ENCODE data around the gene ST8SIA1.

The ST8SIA1 gene

GRCh38 chr12:22211128-22211527, 123.4 kb downstream of the ST8SIA1 start:
- H3K27me3 ChIP-seq (ENCODE audit: control insufficient read depth, low read length): no peaks in the 10 kb centered on the region
- no peaks in the 10 kb centered on the region for H3K4me1 ChIP-seq (ENCODE audit: control insufficient read depth, low read length)
- H3K27ac ChIP-seq (ENCODE audit: low read depth, low read length): no peak overlapping the region
- no peaks in the 10 kb centered on the region for H4K20me1 ChIP-seq (ENCODE audit: control insufficient read depth, insufficient read depth, low read depth, low read length)
- no peaks in the 10 kb centered on the region for H3F3A ChIP-seq (ENCODE audit: control insufficient read depth, insufficient read depth)
- H3K9me3 ChIP-seq (ENCODE audit: control insufficient read depth, insufficient read depth, low read length): no peaks in the 10 kb centered on the region
- no peak overlapping the region for H3K4me3 ChIP-seq (ENCODE audit: low read length)
- no peak for TF ChIP-seq EZH2phosphoT487 (IDR thresholded peaks at IDR 0.05; ENCODE audit: borderline replicate concordance, low read length)
- TF ChIP-seq, protein P1, sequence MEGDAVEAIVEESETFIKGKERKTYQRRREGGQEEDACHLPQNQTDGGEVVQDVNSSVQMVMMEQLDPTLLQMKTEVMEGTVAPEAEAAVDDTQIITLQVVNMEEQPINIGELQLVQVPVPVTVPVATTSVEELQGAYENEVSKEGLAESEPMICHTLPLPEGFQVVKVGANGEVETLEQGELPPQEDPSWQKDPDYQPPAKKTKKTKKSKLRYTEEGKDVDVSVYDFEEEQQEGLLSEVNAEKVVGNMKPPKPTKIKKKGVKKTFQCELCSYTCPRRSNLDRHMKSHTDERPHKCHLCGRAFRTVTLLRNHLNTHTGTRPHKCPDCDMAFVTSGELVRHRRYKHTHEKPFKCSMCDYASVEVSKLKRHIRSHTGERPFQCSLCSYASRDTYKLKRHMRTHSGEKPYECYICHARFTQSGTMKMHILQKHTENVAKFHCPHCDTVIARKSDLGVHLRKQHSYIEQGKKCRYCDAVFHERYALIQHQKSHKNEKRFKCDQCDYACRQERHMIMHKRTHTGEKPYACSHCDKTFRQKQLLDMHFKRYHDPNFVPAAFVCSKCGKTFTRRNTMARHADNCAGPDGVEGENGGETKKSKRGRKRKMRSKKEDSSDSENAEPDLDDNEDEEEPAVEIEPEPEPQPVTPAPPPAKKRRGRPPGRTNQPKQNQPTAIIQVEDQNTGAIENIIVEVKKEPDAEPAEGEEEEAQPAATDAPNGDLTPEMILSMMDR (IDR thresholded peaks at IDR 0.05; ENCODE audit: low read depth, low read length, poor library complexity, severe bottlenecking): no peak
- no peaks in the 10 kb centered on the region for H3K36me3 ChIP-seq (ENCODE audit: control insufficient read depth, low read length)
- no peaks in the 10 kb centered on the region for H3K79me2 ChIP-seq (ENCODE audit: control insufficient read depth, low read length)
- no peak overlapping the region for H3K4me2 ChIP-seq (ENCODE audit: low read length)
- no peaks in the 10 kb centered on the region for H3K9me2 ChIP-seq (replicated peaks; ENCODE audit: control insufficient read depth, low read length)

DNA sequence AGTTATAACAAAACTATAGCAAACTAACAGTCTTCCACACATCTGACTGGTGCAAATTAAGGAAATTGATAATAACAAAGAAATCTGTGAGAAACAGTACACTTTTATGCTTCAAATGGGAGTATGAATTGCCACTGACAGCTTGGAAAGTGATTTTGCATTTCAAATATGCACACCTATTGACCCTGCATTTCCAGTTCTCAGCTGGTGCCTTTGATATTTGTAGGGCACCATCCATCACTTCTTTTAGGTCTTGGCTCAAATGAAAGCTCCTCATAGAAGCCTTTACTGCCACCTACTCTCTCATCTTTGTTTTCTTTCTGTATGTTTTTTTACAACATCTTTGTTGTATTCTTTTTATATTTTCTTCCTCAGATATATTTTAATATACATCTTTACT, 125.1 kb downstream of the ST8SIA1 start:
- no peaks in the 10 kb centered on the region for H3K36me3 ChIP-seq (ENCODE audit: control insufficient read depth, low read length)
- H3K27ac ChIP-seq (ENCODE audit: low read depth, low read length): no peak overlapping the region
- H3K9me3 ChIP-seq (ENCODE audit: control insufficient read depth, insufficient read depth, low read length): no peaks in the 10 kb centered on the region
- H4K20me1 ChIP-seq (ENCODE audit: control insufficient read depth, insufficient read depth, low read depth, low read length): no peaks in the 10 kb centered on the region
- no peaks in the 10 kb centered on the region for H3K79me2 ChIP-seq (ENCODE audit: control insufficient read depth, low read length)
- H3K4me1 ChIP-seq (ENCODE audit: control insufficient read depth, low read length): no peaks in the 10 kb centered on the region
- TF ChIP-seq EZH2phosphoT487 (IDR thresholded peaks at IDR 0.05; ENCODE audit: borderline replicate concordance, low read length): no peak
- TF ChIP-seq, protein P1 (IDR thresholded peaks at IDR 0.05; ENCODE audit: low read depth, low read length, poor library complexity, severe bottlenecking): no peak
- H3K9me2 ChIP-seq (replicated peaks; ENCODE audit: control insufficient read depth, low read length): no peaks in the 10 kb centered on the region
- no peaks in the 10 kb centered on the region for H3F3A ChIP-seq (ENCODE audit: control insufficient read depth, insufficient read depth)
- H3K4me3 ChIP-seq (ENCODE audit: low read length): no peak overlapping the region
- H3K27me3 ChIP-seq (ENCODE audit: control insufficient read depth, low read length): no peaks in the 10 kb centered on the region
- no peak overlapping the region for H3K4me2 ChIP-seq (ENCODE audit: low read length)

- no peaks in the 10 kb centered on the region for H3K27me3 ChIP-seq (ENCODE audit: control insufficient read depth, low read length)
- H3K36me3 ChIP-seq (ENCODE audit: control insufficient read depth, low read length): no peaks in the 10 kb centered on the region
- H3K9me2 ChIP-seq (replicated peaks; ENCODE audit: control insufficient read depth, low read length): no peaks in the 10 kb centered on the region
- H3K4me1 ChIP-seq (ENCODE audit: control insufficient read depth, low read length): no peaks in the 10 kb centered on the region
- no peaks in the 10 kb centered on the region for H3F3A ChIP-seq (ENCODE audit: control insufficient read depth, insufficient read depth)
- H3K79me2 ChIP-seq (ENCODE audit: control insufficient read depth, low read length): no peaks in the 10 kb centered on the region
- H3K4me2 ChIP-seq (ENCODE audit: low read length): no peak overlapping the region
- H3K27ac ChIP-seq (ENCODE audit: low read depth, low read length): no peak overlapping the region
- H4K20me1 ChIP-seq (ENCODE audit: control insufficient read depth, insufficient read depth, low read depth, low read length): no peaks in the 10 kb centered on the region
- H3K4me3 ChIP-seq (ENCODE audit: low read length): no peak overlapping the region
- no peaks in the 10 kb centered on the region for H3K9me3 ChIP-seq (ENCODE audit: control insufficient read depth, insufficient read depth, low read length)
- TF ChIP-seq, protein P1 (IDR thresholded peaks at IDR 0.05; ENCODE audit: low read depth, low read length, poor library complexity, severe bottlenecking): no peak
- TF ChIP-seq EZH2phosphoT487 (IDR thresholded peaks at IDR 0.05; ENCODE audit: borderline replicate concordance, low read length): no peak
Observed at GRCh38 chr12:22206111-22206728, 128.3 kb downstream of the ST8SIA1 start.
